NCI-H1417 treated with DMSO at 0.1 percent for 48 hours (cell line): Measurements from ENCODE around the gene CDX1.

Experiments
- DNase-seq: peaks from one replicate; lab custom pipeline; 2025; lab: John Stamatoyannopoulos, UW

The CDX1 gene

DNA sequence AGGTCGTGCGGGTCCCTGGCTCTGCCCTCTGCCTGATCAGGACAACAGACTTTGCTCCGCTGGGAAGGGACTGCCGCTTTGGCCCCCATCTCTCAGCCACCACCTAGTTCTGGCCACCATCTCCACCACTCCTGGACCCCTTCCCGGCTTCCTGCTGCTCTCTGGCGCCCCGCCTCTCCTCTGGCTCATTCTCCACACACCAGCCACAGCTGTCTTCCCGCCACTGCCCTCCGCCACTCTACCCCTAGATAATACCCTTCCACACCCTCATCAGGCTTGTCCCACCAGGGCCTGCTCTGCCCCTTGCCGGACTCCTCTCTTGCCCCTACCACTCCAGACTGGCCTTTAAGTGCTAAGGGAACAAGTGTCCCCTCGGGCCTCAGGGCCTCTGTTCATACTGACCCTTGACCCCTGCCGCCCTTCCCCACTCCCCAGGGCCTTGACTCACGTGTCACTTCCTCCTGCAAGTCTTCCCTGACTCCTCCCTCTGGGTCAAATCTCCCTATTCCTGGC is 3.0 kb upstream of the CDX1 start:
- no peak for DNase-seq

DNA sequence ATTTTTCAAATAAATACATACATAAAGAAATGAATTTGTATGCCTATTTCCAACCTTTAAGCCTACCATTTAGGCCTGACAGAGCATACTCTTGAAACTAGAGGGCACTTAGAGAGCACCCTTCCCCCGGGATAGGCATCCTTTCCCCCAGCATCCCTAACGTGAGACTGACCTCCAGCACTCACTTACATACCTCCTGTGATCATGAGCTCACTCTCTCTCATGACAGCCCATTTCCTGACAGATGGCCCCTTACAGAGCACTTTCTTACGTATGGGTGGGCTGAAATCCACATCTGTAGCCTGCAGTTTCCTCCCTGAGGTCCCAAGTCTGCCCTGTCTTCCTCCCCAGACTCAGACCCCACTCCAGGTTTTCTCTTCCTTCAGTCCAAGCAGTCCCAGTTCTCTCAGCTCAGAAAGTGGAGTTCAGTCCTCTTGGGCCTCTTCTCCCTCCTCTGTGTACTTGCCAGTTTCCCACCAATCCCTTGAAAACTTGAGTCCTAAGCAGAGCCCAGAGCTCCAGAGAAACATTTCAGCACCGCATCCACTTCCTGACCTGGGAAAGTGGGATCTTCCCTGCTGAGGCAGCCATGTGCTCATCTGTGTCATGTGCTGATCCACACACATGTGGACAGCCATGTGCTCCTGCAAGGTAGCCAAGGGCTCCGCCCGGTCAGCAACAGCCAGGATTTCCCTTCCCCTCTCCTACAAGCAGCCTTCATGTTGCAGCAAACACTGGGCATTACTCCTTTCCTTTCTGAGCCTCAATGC is 2.2 kb upstream of the CDX1 start:
- DNase-seq: no peak

GRCh38 chr5:150166037-150166649 is 435 bp upstream of the CDX1 start:
- DNase-seq: no peak

GRCh38 chr5:150167512-150167850 is 903 bp downstream of the CDX1 start:
- no peak for DNase-seq

DNA sequence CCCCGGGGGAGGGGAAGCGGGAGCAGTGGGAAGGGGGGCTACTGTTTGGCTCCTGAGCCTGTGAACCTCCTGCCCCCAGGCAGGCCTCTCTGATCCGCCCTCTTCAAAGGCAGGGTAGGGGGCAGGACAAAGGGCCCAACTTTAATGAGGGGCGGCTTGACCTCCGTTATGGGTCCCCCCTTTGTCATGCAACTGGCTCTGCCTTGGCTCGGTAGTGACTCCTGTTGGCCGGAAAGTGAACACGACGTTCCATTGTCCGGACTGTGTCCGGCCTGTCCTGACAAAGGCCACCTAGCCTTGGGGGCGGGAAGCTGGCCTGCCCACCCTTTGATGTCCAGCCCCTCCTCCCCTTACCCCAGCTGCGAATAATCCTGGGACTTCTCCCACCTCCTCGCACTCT is 1.3 kb downstream of the CDX1 start:
- DNase-seq: no peak

DNA sequence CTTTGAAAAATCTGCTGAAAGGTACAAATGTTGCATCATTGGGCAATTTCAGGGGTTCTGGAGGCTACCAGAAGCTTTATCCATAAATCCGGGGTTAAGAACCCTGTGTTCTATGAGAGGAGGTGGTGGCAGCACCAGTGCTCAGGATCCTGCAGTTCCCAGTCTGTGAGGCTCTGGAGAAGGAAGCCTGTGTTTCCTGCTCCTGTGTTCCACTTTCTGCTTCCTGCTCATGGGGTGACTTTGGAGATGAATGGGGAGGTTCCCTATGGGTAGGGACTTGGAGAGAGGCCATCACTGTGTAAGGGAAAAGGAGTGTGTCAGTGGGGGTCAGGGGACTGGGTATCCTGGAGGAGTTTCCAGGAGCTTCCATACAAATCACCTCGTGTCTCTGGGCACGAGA is 2.3 kb downstream of the CDX1 start:
- no peak for DNase-seq

DNA sequence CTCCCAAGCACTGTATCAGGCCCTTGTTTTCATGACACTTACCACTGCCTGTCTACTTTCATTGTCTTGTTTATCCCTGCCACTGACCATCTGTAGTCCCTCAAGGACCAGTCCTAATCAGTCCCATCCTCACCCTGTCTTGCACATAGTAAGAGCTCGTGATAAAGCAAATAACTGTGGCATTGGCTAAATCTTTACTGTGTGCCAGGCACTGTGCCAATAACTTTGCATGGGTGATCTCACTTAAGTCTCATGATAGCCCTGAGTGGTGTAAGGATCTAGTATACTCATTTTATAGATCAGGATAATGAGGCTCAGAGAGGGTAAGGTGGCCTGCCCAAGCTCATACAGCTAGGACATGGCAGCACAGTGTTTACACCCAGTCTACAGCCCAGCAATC is 5.6 kb downstream of the CDX1 start:
- no peak for DNase-seq

DNA sequence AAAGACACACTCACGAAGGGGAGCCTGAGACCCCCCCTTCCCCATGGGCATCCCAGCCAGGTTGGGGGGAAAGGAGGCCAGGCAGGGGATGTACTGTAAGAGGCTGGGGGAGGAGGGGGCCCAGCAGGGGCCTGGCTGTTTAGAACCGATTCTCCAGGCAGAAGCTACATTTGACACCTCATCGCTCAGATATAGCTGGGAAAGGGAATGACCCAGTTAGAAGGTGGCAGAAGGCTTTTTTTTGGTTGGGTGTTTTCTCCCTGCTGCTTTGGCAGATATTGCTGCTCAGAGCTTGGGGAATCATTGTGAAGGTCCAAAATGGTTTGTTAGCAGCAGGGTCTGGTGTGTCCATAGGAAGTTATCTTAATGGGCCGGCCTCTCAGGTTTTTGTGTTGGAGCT is 6.0 kb downstream of the CDX1 start:
- DNase-seq: no peak

DNA sequence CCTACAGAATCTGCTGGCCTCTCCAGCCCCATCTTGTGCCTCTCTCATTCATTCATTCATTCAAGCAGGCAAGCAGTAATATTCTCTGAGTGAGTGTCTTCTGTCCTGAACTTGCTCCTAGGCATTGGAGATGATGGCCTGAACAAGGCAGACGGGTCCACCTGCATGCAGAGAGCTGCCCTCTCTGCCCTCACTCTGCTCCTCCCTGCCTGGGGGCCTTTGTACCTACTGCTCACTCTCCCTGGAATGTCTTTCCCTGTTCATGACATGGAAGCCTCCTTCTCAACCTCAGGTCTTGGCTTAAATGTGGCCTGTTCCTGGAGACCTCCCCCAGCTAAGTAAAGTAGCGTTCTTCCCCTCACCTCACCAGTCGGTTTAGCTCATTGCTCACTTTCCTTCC is 6.6 kb downstream of the CDX1 start:
- no peak for DNase-seq

GRCh38 chr5:150174285-150174684 is 7.7 kb downstream of the CDX1 start:
- no peak for DNase-seq

DNA sequence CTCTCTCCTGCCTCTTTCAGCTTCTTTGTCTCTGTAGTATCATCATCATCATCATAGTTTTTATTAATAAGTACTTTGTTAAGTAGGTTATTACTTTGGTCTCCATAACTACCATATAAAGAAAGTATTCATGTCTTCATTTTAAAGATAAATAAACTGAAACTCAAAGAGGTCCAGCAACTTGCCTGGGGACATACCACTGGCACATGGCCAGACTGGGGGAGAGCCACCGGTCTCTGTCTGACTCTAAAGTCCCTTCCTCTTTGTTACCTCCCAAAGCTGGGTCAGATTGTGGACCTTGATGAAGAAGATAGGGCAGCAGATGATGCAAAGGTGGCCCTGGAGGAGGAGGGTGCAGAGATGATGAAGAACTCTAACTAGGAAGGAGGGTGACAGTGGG is 8.5 kb downstream of the CDX1 start:
- DNase-seq: no peak

DNA sequence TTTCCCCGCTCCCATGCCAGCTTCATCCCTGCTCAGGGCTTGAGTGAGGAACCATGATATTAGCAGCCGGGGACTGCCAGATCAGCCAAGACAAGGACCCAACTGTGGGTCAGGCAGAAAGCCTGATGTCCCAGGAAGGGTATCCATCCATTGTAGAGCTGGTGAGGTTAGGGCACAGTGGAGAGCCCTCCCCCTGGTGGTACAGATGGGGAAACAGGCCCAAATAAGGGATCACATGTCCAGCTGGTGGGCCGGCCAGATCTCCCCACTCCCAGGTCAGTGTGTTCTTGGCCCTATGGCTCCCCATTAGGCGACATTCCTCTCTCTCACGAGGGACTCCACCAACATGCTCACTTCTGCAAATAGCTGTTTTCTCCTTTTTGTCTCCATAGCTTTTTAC is 9.0 kb downstream of the CDX1 start:
- no peak for DNase-seq

DNA sequence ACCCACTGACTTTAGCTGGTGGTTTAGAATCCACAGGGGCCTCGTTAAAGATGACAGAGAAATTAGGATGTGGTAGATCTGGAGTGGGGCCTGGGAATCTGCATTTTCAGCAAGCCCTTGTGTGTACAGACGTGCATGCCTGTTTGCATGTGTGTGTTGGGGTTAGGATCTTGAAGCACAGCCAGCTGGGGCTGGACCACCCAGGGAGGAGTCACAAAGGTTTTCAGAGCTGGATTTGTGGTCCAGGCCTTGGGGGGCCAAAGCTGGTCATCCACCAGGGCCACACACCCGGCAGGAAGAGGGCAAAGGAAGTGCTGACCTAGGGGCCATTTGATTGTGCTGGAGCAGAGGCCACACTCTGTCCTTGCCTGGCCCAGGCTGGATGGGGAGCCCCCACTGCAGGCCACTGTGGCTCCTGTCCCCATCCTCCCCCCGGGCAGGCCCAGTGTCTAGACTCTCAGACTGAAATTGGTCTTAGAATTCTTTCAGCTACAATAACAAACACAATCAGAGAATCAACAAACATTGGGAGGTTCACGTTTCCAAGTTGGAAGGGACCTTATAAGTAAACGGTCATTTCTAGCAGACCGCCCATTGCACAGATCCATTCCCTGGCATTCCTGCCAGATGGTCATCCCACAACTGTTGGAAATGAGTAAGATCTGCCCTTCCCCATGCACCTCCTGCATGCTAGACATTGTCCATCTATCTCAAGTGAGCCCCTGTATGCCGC is 10.3 kb downstream of the CDX1 start:
- DNase-seq: no peak

DNA sequence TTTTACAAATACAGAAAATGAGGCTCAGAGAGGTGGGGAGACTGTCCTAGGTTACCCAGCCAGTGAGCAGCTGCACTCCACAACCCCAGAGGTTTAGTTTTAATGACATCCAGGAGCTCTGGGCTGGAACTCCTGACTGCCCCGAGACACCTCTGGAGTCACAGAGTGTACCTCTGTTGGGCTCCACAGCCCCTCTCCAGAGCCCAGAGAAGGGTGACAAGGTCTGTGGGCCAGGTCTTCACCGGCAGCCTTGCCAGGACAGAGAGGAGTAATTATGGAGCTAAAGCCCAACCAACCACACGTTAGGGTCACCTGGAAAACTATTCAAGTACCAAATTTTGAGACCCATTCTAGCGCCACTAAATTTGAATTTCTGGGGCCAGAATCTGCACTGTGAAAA is 11.1 kb downstream of the CDX1 start:
- no peak for DNase-seq

DNA sequence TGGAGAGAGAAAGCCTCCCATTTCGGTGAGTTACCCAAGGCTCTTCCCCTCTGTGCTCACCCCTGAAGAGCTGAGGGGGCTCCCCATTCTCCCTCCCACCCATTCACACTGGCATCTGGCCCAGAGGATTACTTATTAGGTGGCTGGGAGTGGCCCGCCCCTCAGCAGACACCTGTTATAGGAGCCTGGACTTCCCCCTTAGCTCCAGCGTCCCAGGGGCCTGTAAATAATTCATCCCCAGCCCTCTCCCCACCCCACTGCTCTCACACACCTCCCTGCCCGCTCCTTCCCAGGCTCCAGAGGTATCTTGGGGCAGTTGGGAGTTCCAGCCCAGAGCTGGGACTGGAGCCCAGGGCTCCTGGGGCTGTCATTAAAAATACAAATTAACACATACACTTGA is 11.7 kb downstream of the CDX1 start:
- no peak for DNase-seq

DNA sequence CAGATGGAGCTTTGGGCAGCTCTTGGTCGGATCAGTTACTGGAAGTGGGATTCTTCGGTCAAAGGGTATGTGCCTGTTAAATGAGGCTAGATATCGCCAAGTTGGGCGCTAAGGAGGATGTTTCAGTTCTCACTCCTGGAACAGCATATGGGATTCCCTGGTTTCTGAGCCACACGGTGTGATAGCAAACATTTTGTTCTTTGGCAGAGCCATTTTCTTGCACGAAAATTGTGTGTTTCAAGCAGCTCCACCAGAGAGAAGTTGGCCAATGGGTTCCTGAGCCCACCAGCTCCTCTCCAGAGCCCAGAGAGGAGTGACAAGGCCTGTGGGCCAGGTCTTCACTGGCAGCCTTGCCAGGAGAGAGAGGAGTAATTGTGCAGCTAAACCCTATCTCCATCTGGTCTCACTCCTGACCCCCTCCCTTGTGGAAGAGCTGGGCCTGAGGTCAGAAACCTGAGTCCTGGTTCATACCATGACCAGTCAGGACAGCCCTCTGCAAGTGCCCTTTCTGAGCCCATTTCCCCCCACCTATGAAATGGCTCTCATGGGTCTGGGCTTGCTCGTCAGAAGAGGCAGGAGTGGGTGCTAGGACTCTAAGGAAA is 12.5 kb downstream of the CDX1 start:
- DNase-seq: no peak

GRCh38 chr5:150180241-150181026 is 13.9 kb downstream of the CDX1 start:
- no peak for DNase-seq

DNA sequence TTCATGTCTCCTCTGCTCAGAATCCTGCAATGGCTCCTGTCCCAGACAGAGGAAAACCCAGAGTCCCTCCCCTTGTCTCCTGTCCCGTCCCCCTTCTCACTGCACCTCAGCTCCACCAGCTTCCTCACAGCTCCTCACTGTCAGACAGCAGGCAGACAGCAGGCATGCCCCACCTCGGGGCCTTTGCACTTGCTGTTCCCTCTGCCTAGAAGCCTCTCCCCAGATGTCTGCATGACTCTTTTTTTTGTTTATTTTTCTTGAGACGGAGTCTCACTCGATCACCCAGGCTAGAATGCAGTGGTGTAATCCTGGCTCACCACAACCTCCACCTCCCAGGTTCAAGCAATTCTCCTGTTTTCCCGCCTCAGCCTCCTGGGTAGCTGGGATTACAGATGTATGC is 14.4 kb downstream of the CDX1 start:
- DNase-seq: no peak

DNA sequence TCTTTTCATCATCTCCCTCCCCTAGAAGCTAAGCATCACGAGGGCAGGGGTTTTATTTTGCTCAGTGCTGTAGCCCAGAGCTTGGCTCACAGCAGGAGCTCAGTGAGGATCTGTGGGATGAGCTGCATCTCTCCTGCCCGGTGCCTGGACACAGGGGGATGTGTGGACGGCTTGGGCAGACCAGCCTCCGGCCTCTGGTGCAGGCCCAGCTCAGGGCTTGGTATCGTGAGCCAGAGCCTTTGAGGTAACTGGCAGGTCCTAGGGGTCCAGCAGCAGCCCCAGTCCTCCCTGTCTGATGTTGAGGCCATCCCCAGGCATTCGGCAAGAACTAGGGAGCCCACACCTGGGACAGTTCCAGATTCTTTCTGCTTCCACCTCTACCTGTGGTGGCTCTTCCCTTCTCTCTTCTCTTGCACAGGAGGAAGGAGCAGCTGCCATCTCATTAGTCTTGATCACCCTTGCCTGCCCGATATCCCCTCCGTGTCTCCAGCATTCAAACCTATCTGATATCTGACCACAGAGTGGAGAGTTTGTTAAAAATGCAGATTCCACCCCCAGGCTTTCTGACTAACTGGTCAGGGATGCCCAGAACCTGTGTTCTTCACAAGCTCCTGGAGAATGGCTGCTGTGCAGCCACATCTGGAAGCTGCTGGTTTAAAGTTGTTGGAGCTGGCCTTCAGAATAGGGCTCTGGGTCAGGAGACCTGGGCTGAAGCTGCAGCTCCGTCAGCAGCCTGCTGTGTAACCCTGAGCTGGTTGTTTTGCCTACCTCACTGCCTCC is 15.4 kb downstream of the CDX1 start:
- no peak for DNase-seq

DNA sequence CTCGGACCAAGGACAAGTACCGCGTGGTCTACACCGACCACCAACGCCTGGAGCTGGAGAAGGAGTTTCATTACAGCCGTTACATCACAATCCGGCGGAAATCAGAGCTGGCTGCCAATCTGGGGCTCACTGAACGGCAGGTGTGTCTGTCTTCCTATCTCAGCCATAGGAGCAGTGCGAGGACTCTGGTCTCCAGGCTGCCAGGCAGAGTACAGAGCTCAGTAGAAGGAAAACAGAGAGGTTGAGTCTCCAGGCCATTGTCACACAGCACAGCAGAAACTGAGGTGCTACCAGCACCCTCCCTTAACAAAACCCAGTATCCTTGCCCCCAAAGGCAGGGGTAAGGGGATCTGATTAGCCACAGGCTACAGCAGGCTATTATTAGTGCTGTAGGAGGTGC is 16.2 kb downstream of the CDX1 start:
- no peak for DNase-seq

GRCh38 chr5:150183436-150183835 is 16.9 kb downstream of the CDX1 start:
- DNase-seq: no peak
